Mesendoderm (in vitro differentiated cells): Measurements from ENCODE around the gene CPO.

Experiments used
- DNase-seq: peaks from one replicate; pipeline ENCODE4 v3.0.0; 2013
- H2AK5ac ChIP-seq: 2 replicates; pipeline ENCODE4 v1.6.1; 2013; ENCODE audit warnings: low read length, inconsistent platforms
- H2BK120ac ChIP-seq: 2 replicates; pipeline ENCODE4 v1.6.1; 2013; ENCODE audit warnings: low read depth, mild to moderate bottlenecking, low read length, moderate library complexity, mixed read lengths
- H2BK15ac ChIP-seq: replicated peaks from 2 replicates; pipeline ENCODE4 v1.6.1; 2013; ENCODE audit warnings: low read depth, mild to moderate bottlenecking, moderate library complexity
- H2BK5ac ChIP-seq: 2 replicates; pipeline ENCODE4 v1.6.1; 2013; ENCODE audit warnings: low read length, inconsistent platforms
- H3K18ac ChIP-seq: 2 replicates; pipeline ENCODE4 v1.6.1; 2013; ENCODE audit warnings: mild to moderate bottlenecking, low read length, mixed read lengths
- H3K23ac ChIP-seq: one replicate; pipeline ENCODE4 v1.6.1; 2013; ENCODE audit warnings: low read length
- H3K27ac ChIP-seq: 2 replicates; pipeline ENCODE4 v1.5.1; 2013; ENCODE audit warnings: low read depth, mild to moderate bottlenecking, inconsistent platforms, low read length, moderate library complexity
- H3K27me3 ChIP-seq: 2 replicates; pipeline ENCODE4 v1.6.1; 2013; ENCODE audit warnings: low read length, control low read depth, mild to moderate bottlenecking, inconsistent platforms; ENCODE audit not compliant: insufficient read depth, poor library complexity
- H3K36me3 ChIP-seq: 2 replicates; pipeline ENCODE4 v1.6.1; 2013; ENCODE audit warnings: low read length, inconsistent platforms; ENCODE audit not compliant: control insufficient read depth, insufficient read depth
- H3K4ac ChIP-seq: one replicate; pipeline ENCODE4 v1.6.1; 2013; ENCODE audit warnings: low read depth, mild to moderate bottlenecking, low read length, moderate library complexity
- H3K4me1 ChIP-seq: 2 replicates; pipeline ENCODE4 v1.6.1; 2013; ENCODE audit warnings: low read depth, low read length, inconsistent platforms; ENCODE audit not compliant: control insufficient read depth
- H3K4me2 ChIP-seq: 2 replicates; pipeline ENCODE4 v1.6.1; 2013; ENCODE audit warnings: low read length
- H3K4me3 ChIP-seq: 2 replicates; pipeline ENCODE4 v1.5.1; 2013; ENCODE audit warnings: mild to moderate bottlenecking, low read length
- H3K56ac ChIP-seq: one replicate; pipeline ENCODE4 v1.6.1; 2013; ENCODE audit warnings: low read length
- H3K79me1 ChIP-seq: 2 replicates; pipeline ENCODE4 v1.6.1; 2013; ENCODE audit warnings: low read length, inconsistent platforms
- H3K79me2 ChIP-seq: 2 replicates; pipeline ENCODE4 v1.6.1; 2013; ENCODE audit warnings: mild to moderate bottlenecking, low read length; ENCODE audit not compliant: control insufficient read depth, insufficient read depth
- H3K9ac ChIP-seq: 2 replicates; pipeline ENCODE4 v1.6.1; 2013; ENCODE audit warnings: low read length, inconsistent platforms
- H4K5ac ChIP-seq: one replicate; pipeline ENCODE4 v1.6.1; 2013; ENCODE audit warnings: low read length
- H4K8ac ChIP-seq: one replicate; pipeline ENCODE4 v1.6.1; 2013; ENCODE audit warnings: low read depth, mild to moderate bottlenecking, control low read depth, low read length, moderate library complexity
- WGBS: extraction: QIAGEN DNeasy Blood & Tissue Kit; methylation state at CpG from one replicate; pipeline ENCODE4 v1.1.7; 2013; ENCODE audit warnings: low lambda C conversion rate, missing lambda C conversion rate; ENCODE audit not compliant: insufficient coverage; ENCODE audit errors: extremely low coverage; 5-methylcytosine and 5-hydroxymethylcytosine counted together

Gene CPO

GRCh38 chr2:207008105-207008990 is 69.0 kb downstream of the CPO start:
- Histone ChIP-seq H3K79me1 (no peaks in the 10 kb centered on the region), H2BK5ac (peak overlapping the region; percentile 64), H3K23ac (no peak overlapping the region), H3K9ac (no peak overlapping the region), H3K56ac (peak overlapping the region; percentile 44), H3K36me3 (no peaks in the 10 kb centered on the region), H3K4me1 (no peaks in the 10 kb centered on the region), H3K27me3 (no peaks in the 10 kb centered on the region), H4K5ac (no peak overlapping the region), H3K18ac (peak overlapping the region; percentile 75), H3K4me3 (no peak overlapping the region), H2AK5ac (no peak overlapping the region), H3K79me2 (no peaks in the 10 kb centered on the region), H2BK15ac (peak overlapping the region; percentile 36), H3K4me2 (no peak overlapping the region), H4K8ac (no peak overlapping the region), H3K4ac (peak overlapping the region; percentile 86), H3K27ac (peak overlapping the region; percentile 73), H2BK120ac (no peak overlapping the region)
- no CpG with 5 or more reads among the region's 1 CpG for WGBS
- DNase-seq = peak; percentile 98

DNA sequence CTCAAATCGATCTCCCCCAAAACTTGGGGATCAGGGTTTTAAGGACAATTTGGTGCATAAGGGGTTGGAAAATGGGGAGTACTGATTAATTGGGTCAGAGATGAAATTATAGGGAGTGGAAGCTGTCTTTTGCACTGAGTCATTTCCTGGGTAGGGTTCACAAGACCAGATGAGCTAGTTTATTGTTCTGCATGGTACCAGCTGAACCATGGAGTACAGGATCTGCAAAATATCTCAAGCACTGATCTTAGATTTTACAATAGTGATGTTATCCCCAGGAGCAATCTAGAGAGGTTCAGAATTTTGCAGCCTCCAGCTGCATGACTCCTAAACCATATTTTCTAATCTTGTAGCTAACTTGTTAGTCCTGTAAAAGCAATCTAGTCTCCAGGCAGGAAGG is 73.1 kb downstream of the CPO start:
- H4K5ac ChIP-seq = no peak overlapping the region
- peak overlapping the region; percentile 28 for H4K8ac ChIP-seq
- no peak for DNase-seq
- H3K9ac ChIP-seq = no peak overlapping the region
- peak overlapping the region; percentile 96 for H2BK15ac ChIP-seq
- no peak overlapping the region for H3K56ac ChIP-seq
- WGBS = no CpG with 5 or more reads among the region's 1 CpG
- no peaks in the 10 kb centered on the region for H3K36me3 ChIP-seq
- H3K27me3 ChIP-seq = no peaks in the 10 kb centered on the region
- no peak overlapping the region for H3K27ac ChIP-seq
- no peak overlapping the region for H3K4me2 ChIP-seq
- no peak overlapping the region for H2AK5ac ChIP-seq
- no peak overlapping the region for H3K4ac ChIP-seq
- no peaks in the 10 kb centered on the region for H3K79me2 ChIP-seq
- no peak overlapping the region for H3K18ac ChIP-seq
- H3K79me1 ChIP-seq = no peaks in the 10 kb centered on the region
- H3K23ac ChIP-seq = no peak overlapping the region
- H3K4me3 ChIP-seq = no peak overlapping the region
- no peak overlapping the region for H2BK5ac ChIP-seq
- H3K4me1 ChIP-seq = no peaks in the 10 kb centered on the region
- no peak overlapping the region for H2BK120ac ChIP-seq

GRCh38 chr2:207014424-207014823 is 75.1 kb downstream of the CPO start:
- Histone ChIP-seq H3K27me3 (no peaks in the 10 kb centered on the region), H3K56ac (no peak overlapping the region), H4K8ac (no peak overlapping the region), H3K18ac (no peak overlapping the region), H3K4me1 (no peaks in the 10 kb centered on the region), H4K5ac (no peak overlapping the region), H3K23ac (no peak overlapping the region), H3K4me2 (no peak overlapping the region), H2AK5ac (no peak overlapping the region), H3K4me3 (no peak overlapping the region), H3K4ac (no peak overlapping the region), H2BK5ac (no peak overlapping the region), H3K27ac (no peak overlapping the region), H3K9ac (no peak overlapping the region), H2BK15ac (no peak overlapping the region), H3K79me1 (no peaks in the 10 kb centered on the region), H3K36me3 (no peaks in the 10 kb centered on the region), H2BK120ac (no peak overlapping the region), H3K79me2 (no peaks in the 10 kb centered on the region)
- no peak for DNase-seq
- WGBS = no CpG with 5 or more reads among the region's 2 CpGs

DNA sequence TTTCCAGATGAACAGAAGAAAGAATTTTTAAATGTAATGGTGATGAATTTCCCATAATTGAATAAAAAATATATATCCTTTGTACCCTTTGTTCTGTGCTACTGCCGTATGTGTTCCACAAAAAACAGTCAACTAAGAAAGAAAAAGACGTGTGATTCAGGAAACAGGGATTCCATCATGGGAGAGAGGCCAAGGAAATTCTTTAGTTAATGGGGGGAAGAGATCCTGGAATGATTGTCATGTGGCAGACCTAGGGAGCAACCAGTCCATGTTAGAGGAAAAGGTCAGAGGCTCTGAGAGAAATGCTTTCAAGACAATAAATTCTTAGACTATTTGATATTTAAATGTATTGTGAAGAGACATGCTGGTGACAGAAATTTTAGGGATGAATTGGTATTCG is 76.6 kb downstream of the CPO start:
- no peak overlapping the region for H3K9ac ChIP-seq

More for the DNA sequence above, 76.6 kb downstream of the CPO start:
- no peaks in the 10 kb centered on the region for H3K4me1 ChIP-seq
- no peak overlapping the region for H2BK120ac ChIP-seq
- no peaks in the 10 kb centered on the region for H3K27me3 ChIP-seq
- no peak overlapping the region for H4K5ac ChIP-seq
- H2BK15ac ChIP-seq = no peak overlapping the region
- H3K56ac ChIP-seq = no peak overlapping the region
- no peak overlapping the region for H4K8ac ChIP-seq
- no peaks in the 10 kb centered on the region for H3K79me1 ChIP-seq
- no peak overlapping the region for H3K4me3 ChIP-seq
- no peak overlapping the region for H3K18ac ChIP-seq
- H2AK5ac ChIP-seq = no peak overlapping the region
- DNase-seq = peak; percentile 26
- H3K27ac ChIP-seq = no peak overlapping the region
- H3K79me2 ChIP-seq = no peaks in the 10 kb centered on the region
- 100% methylated on average over 1 of the region's 3 CpGs for WGBS
- H3K4me2 ChIP-seq = no peak overlapping the region
- H3K23ac ChIP-seq = no peak overlapping the region
- no peak overlapping the region for H2BK5ac ChIP-seq
- no peaks in the 10 kb centered on the region for H3K36me3 ChIP-seq
- H3K4ac ChIP-seq = no peak overlapping the region
